ENCODE data around the gene ARHGAP24. TPM values are rescaled to one million over a fixed set of nuclear protein-coding genes. Genes with fewer than 3 reads are reported as not detected.

Gene ARHGAP24
- total RNA-seq, 1 donor from 2014 or later: 1.5 TPM

DNA sequence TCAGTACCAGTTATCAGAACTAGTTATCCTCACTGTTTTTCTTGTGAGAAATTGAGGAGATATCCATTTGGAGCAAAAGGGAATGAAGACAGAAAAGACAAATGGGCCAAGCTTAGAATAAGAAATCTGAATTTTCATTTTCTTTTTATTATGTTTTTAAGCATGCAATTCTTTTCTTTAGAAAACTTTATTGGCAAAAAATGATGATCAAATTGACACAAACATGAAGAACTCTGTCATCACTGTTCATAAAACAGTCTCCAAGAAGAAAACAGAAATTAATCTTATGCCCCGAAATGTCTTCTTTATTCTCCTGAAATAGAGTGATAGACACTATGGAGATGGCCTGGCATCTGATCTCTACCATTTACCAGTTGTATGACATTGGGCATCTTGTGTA lies 139.0 kb downstream of the ARHGAP24 start:
- DNase-seq (ENCODE audit: low read depth, low spot score): no peak
- Mint-ChIP-seq H3K9me3 (no peaks in the 10 kb centered on the region), H3K27ac (ENCODE audit: unreplicated experiment) (no peak overlapping the region), H3K27me3 (ENCODE audit: low read depth) (no peaks in the 10 kb centered on the region), H3K36me3 (ENCODE audit: low read depth) (no peaks in the 10 kb centered on the region), H3K4me1 (no peaks in the 10 kb centered on the region), H3K4me3 (no peak overlapping the region)
- TF ChIP-seq, protein P1, sequence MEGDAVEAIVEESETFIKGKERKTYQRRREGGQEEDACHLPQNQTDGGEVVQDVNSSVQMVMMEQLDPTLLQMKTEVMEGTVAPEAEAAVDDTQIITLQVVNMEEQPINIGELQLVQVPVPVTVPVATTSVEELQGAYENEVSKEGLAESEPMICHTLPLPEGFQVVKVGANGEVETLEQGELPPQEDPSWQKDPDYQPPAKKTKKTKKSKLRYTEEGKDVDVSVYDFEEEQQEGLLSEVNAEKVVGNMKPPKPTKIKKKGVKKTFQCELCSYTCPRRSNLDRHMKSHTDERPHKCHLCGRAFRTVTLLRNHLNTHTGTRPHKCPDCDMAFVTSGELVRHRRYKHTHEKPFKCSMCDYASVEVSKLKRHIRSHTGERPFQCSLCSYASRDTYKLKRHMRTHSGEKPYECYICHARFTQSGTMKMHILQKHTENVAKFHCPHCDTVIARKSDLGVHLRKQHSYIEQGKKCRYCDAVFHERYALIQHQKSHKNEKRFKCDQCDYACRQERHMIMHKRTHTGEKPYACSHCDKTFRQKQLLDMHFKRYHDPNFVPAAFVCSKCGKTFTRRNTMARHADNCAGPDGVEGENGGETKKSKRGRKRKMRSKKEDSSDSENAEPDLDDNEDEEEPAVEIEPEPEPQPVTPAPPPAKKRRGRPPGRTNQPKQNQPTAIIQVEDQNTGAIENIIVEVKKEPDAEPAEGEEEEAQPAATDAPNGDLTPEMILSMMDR (conservative IDR thresholded peaks at IDR 0.05): no peak

DNA sequence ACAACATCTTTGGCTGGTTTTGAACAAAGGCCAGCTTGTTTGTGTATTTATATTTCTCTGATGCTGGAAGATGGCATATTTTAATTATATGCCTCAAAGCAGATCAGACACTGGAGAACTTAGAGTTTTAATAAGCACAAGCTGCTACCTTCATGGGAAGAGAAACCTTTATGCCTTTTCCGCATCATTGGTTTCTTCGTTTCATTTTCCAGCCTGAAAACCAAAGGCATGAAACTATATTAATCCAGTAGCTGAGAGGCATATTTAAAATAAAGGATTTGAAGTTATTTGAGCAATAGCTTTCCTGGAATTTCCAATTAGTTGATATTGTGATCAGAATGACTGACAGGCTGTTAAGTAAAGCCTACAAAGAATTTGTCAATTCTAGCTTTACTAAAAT lies 141.0 kb downstream of the ARHGAP24 start:
- H3K27me3 Mint-ChIP-seq (ENCODE audit: low read depth): no peaks in the 10 kb centered on the region

DNA sequence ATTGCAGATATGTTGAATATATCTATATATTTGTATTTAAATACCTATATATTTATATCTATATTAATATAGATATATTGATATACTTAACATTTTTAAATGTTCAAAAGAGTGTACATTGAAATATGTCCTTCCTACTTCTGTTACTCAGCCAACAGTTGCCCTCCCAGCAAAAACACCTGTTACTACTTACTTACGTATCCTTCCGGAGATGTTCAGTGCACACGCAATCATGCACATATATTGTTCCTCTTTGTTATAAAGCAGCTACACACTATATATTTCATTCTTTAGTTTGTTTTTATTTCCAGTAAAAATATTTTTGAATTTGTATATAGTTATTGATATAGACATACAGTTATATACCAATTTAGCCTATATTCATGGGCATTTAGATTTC lies 142.3 kb downstream of the ARHGAP24 start:
- H3K4me3 Mint-ChIP-seq: no peak overlapping the region
- TF ChIP-seq, protein P1 (conservative IDR thresholded peaks at IDR 0.05): no peak
- no peaks in the 10 kb centered on the region for H3K27me3 Mint-ChIP-seq (ENCODE audit: low read depth)
- no peak overlapping the region for H3K27ac Mint-ChIP-seq (ENCODE audit: unreplicated experiment)
- H3K4me1 Mint-ChIP-seq: no peaks in the 10 kb centered on the region
- H3K36me3 Mint-ChIP-seq (ENCODE audit: low read depth): no peaks in the 10 kb centered on the region
- H3K9me3 Mint-ChIP-seq: no peaks in the 10 kb centered on the region
- DNase-seq (ENCODE audit: low read depth, low spot score): no peak

More for the DNA sequence above, 141.0 kb downstream of the ARHGAP24 start:
- Mint-ChIP-seq H3K36me3 (ENCODE audit: low read depth) (no peaks in the 10 kb centered on the region), H3K27ac (ENCODE audit: unreplicated experiment) (no peak overlapping the region), H3K4me1 (no peaks in the 10 kb centered on the region), H3K9me3 (no peaks in the 10 kb centered on the region), H3K4me3 (no peak overlapping the region)
- TF ChIP-seq, protein P1 (conservative IDR thresholded peaks at IDR 0.05): no peak
- no peak for DNase-seq (ENCODE audit: low read depth, low spot score)

DNA sequence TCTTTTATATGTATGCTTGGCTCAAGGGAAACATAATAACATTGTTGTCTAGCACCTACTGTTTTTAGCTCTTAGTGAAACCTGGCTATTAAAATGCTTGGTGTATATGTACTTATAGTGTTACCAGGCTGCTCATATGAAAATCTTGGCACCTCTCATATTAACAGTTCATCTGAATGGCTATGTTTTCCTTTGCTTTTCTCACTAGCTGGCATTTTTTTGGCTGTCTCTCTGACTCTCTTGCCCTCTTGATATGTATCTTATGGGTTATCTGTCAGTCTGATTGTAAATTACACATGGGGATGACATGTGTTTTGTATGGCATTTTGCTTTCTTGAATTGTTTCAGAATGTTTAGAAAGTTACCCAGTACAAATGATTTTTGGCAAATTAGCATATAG lies 158.0 kb downstream of the ARHGAP24 start:
- H3K36me3 Mint-ChIP-seq (ENCODE audit: low read depth): peaks cover 9% of the 10 kb centered on the region
- H3K27me3 Mint-ChIP-seq (ENCODE audit: low read depth): no peaks in the 10 kb centered on the region
- DNase-seq (ENCODE audit: low read depth, low spot score): no peak
- TF ChIP-seq, protein P1 (conservative IDR thresholded peaks at IDR 0.05): no peak
- peaks cover 12% of the 10 kb centered on the region for H3K9me3 Mint-ChIP-seq
- H3K4me1 Mint-ChIP-seq: no peaks in the 10 kb centered on the region
- H3K4me3 Mint-ChIP-seq: no peak overlapping the region
- no peak overlapping the region for H3K27ac Mint-ChIP-seq (ENCODE audit: unreplicated experiment)

DNA sequence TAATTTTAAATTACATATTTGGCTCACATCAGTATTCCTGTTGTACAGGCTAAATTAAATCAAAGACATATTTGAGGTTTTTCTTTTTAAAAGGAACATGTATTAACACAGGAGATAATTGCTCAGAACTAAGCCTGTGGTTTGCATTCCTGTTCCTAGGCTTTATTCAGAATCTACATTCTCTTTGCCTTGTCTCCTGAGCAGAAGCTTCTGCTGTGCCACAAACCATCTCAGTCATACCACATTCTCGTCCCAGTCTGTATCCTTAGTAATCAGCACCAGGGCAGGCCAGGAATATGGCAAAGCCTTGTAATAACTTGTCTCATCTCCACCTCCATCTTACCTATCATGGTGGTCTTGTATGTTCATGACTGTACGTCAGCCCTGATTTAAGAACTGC lies 162.8 kb downstream of the ARHGAP24 start:
- Mint-ChIP-seq H3K36me3 (ENCODE audit: low read depth) (no peaks in the 10 kb centered on the region), H3K27ac (ENCODE audit: unreplicated experiment) (no peak overlapping the region), H3K4me1 (no peaks in the 10 kb centered on the region), H3K9me3 (no peaks in the 10 kb centered on the region), H3K4me3 (no peak overlapping the region), H3K27me3 (ENCODE audit: low read depth) (no peaks in the 10 kb centered on the region)
- no peak for DNase-seq (ENCODE audit: low read depth, low spot score)
- TF ChIP-seq, protein P1 (conservative IDR thresholded peaks at IDR 0.05): no peak

DNA sequence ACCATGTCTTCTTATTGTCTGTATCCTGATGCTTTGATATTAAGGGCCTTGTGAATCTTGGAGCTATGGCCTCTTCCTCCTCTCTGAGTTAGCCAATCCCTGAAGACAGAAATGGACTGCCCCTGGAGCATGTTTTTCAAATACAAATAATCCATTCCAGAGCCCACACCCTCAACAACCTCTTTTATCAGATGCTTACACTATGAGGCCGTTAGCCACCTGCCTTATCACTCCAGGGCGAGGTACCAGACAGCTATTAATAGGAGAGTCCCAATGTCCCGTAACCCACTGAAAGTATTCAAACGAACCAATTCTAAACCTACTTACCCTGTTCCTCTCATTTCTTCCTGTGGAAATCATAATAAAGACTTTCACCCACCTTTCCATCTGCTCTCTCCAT lies 165.0 kb downstream of the ARHGAP24 start:
- Mint-ChIP-seq H3K4me1 (no peaks in the 10 kb centered on the region), H3K9me3 (no peaks in the 10 kb centered on the region), H3K27ac (ENCODE audit: unreplicated experiment) (no peak overlapping the region), H3K36me3 (ENCODE audit: low read depth) (no peaks in the 10 kb centered on the region), H3K4me3 (no peak overlapping the region), H3K27me3 (ENCODE audit: low read depth) (no peaks in the 10 kb centered on the region)
- TF ChIP-seq, protein P1 (conservative IDR thresholded peaks at IDR 0.05): no peak
- no peak for DNase-seq (ENCODE audit: low read depth, low spot score)

Measured in neural crest cell (in vitro differentiated cells).